GM21576 (cell line): ENCODE results near the gene EXOC3L1.
A peak's percentile ranks its signal among the peaks of the same experiment; 100 is the strongest.

ENCODE experiments used
- ATAC-seq: cut with Tn5 transposase; IDR thresholded peaks from one replicate; pipeline ENCODE4 v1.9.1; 2021; ENCODE audit warnings: mild to moderate bottlenecking, moderate library complexity; ENCODE audit not compliant: unreplicated experiment

The EXOC3L1 gene

DNA sequence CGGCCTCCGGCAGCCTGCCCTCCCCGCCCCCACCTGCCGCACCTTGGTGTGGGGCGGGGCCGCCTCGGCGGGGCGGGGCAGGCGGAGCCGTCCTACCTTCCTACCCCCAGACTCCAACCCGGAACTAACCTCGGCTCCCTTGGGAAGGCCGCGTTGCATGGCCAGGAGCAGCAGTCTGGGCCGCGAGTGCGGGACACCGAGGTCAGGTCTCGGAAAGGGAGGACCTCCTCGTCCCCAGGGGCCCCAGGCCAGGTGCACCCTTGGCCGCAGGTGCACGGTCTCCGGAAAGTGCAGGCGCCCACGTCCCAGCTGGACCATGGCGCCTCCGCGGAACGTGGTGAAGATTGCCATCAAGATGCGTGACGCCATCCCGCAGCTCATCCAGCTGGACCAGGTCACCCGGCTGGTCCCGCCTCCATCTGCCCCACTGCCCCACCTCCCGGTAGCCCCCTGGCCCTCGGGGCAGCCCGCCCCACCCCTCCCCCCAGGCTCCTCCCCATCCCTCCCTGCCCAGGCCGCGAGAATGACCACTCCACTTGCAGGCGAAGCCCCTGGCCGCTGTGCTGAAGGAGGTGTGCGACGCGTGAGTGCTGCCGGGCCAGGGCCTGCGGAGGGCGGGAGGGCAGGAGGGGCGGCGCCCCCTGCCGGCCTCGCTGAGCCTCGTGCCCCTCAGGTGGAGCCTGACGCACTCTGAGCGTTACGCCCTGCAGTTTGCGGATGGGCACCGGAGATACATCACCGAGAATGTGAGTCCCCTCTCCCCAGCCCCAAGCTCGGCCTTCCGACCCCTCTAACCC lies 9.3 kb upstream of the EXOC3L1 start, which contains the start of gene ELMO3:
ELMO3 (plus strand) TSS at position 121 of the 797 bp plus-strand sequence; CDS start at position 317, 196 bp downstream.
- no peak for ATAC-seq

DNA sequence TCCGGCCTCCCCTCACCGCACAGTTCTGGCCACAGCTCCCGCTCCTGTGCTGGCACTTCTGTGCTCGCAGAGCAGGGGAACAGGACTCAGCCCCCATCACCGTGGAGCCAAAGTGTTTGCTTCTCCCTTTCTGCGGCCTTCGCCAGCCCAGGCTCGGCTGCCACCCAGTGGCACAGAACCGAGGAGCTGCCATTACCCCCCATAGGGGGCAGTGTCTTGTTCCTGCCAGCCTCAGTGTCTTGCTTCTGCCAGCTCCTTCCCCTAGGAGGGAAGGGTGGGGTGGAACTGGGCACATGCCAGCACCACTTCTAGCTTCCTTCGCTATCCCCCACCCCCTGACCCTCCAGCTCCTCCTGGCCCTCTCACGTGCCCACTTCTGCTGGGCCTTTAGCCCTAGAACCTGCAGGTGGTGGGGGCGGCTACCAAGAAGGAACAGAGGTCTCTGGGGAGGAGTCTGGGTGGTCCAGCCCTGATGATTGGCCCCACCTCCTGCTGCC lies 8.3 kb upstream of the EXOC3L1 start:
- no peak for ATAC-seq

DNA sequence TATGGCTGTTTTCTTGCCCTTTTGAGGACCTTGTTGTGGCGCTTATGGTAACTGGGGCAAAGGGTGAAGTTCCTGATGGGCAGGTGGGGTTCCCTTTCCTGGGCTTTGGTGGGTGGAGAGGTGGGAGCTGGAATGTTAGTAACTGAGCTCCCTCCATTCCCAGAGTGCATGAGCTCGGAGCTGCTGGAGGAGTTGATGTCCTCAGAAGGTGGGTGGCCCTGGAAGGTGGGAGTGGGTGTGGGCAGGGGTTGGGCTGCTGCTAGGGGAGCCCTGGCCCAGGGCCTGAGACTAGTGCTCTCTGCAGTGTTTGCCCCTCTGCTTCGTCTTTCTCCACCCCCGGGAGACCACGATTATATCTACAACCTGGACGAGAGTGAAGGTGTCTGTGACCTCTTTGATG lies 7.8 kb upstream of the EXOC3L1 start:
- no peak for ATAC-seq

DNA sequence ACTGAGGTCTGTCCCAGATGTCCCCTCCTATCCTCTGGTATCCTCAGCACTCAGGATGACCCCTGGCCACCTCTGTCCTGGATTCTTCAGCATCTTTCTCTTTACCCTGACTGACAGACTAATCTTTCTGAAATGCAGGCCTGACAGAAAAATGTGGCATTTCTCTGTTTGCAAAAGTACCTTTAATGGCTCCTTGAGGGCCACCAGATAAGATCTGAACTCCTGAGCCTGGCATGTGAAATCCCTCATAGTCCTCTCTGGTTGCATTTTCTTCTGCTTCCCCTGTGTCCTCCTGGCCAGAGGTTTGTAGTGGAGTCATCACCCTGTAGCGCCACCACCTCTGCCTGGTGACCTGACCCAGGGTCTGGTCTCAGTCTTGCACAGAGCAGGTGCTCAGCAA lies 6.9 kb upstream of the EXOC3L1 start:
- ATAC-seq: no peak

DNA sequence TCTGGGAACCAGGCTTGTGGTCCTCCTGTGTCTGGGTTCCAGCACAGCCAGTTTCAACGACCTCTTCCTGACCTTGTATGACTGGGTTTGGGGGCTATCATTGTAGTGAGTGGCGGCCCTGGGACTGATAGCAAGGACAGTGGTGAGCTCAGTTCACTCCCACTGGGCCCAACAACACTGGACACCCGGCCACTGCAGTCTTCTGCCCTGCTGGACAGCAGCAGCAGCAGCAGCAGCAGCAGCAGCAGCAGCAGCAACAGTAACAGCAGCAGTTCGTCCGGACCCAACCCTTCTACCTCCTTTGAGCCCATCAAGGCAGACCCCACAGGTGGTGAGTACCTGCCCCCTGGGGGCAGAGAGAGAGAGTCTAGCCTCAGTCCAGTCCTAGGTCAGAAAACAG lies 5.7 kb upstream of the EXOC3L1 start:
- ATAC-seq: no peak

DNA sequence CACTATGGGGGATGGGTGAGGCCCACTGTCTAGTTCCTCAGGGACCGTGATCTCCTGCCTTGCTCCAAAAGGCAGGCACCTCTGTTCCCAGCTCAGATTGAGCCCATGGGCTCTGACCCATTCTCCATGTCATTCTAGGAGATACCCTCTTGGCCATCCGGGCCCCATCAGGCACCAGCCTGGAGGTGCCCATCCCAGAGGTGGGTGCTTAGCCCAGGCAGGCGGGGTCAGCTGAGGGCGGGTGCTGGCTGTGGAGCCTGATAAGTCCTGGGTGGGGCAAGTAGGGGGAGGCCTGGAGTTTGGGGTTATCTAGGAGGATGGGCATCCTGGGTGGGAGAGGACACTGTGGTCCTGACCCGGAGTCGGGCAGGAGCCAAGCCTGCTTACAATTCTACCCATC lies 4.3 kb upstream of the EXOC3L1 start:
- no peak for ATAC-seq

DNA sequence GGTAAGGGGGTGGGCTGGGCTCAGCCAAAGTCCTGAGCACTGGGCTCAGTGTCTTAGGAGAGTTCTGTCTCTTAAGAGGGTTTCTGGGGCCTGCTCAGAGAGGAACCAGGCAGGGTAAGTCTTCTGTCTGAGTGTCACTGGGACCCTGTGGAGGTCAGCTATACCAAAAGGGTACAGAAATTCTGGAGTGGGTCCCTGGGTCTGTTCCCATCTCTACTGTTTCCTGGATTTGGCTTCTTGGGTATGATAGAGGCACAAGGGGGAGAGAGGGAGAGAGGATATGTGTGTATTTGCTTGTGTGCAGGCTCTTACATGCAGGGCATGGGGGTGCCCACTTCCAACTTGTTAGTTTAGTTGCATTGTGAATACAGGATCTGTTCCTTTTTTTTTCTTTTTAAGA lies 3.6 kb upstream of the EXOC3L1 start:
- no peak for ATAC-seq

DNA sequence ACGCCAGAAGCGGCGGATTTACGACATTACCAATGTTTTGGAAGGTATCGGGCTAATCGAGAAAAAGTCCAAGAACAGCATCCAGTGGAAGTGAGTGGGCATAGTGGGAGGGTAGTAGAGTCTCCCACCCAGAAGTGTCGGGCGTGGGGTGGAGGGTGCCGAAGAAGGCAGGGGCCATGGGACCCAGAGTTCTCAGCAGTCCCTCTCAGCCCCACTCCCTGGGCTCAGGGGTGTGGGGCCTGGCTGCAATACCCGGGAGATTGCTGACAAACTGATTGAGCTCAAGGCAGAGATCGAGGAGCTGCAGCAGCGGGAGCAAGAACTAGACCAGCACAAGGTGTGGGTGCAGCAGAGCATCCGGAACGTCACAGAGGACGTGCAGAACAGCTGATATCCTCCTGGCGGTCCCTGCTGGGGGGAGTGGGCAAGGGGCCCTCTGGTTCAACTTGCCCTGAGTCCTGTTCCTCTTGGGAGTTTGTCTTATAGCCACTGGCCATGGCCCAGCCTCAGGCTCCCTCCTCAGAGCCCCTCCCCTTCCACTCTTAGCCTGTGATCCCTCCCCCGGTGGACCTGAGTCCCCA lies 2.9 kb upstream of the EXOC3L1 start:
- peak; percentile 5 for ATAC-seq

DNA sequence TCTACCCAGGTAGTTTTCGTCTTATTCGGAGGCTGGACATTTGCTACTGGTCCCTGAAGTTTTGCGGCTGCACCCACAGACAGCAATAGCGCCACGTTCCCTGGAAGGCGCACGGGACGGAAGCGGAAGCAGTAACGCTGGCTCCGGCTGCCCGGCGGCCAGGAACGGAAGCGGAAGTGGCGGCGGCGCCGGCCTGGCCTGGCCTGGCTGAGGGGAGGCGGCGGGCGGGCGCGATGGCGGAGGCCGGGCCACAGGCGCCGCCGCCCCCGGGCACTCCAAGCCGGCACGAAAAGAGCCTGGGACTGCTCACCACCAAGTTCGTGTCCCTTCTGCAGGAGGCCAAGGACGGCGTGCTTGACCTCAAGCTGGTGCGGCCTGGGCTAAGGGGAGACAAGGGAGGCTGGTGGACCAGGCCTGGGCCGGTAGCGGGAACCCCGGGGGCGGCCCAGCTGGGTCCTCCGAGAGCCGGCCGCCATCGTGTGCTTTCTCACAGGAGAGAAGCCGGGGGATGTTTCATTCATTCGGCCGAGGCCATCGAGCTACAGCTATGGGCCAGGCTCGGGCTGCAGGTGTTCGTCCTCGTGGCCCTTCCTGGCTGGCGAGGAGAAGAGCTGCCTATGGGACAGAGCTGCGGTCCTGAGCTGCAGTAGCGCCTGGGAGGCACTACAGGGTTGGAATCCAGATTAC lies 2.2 kb upstream of the EXOC3L1 start, which contains the start of gene E2F4:
E2F4 (plus strand) TSS at position 161 of the 687 bp plus-strand sequence; CDS start at position 234, 73 bp downstream.
- ATAC-seq: peak; percentile 78

DNA sequence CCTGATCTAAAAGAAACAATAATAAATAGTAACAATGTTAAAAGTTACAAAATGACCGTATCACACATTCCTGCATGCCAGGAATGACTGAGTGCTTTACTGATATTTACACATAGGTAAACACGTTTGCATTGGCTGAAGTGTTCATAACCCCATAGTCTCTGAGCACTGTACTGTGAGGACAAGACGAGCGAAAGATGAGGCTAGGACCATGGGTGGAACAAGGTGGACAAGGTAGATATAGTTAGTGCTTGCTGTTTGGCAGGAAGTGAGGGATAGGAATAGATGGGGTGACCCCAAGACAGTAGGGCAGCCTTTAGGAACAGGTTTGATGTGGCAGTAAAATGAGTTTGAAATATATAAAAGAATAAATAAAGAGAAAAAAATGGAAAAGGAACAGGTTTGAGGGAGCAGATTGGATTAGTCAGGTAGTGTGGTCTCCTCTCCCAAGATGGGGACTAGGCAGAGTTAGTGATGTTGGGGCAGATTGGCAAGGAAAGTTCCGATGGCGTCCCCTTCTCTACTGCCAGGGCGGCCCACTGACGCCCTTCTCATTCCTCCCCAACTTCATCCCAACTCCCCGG lies 1.6 kb upstream of the EXOC3L1 start:
- no peak for ATAC-seq

DNA sequence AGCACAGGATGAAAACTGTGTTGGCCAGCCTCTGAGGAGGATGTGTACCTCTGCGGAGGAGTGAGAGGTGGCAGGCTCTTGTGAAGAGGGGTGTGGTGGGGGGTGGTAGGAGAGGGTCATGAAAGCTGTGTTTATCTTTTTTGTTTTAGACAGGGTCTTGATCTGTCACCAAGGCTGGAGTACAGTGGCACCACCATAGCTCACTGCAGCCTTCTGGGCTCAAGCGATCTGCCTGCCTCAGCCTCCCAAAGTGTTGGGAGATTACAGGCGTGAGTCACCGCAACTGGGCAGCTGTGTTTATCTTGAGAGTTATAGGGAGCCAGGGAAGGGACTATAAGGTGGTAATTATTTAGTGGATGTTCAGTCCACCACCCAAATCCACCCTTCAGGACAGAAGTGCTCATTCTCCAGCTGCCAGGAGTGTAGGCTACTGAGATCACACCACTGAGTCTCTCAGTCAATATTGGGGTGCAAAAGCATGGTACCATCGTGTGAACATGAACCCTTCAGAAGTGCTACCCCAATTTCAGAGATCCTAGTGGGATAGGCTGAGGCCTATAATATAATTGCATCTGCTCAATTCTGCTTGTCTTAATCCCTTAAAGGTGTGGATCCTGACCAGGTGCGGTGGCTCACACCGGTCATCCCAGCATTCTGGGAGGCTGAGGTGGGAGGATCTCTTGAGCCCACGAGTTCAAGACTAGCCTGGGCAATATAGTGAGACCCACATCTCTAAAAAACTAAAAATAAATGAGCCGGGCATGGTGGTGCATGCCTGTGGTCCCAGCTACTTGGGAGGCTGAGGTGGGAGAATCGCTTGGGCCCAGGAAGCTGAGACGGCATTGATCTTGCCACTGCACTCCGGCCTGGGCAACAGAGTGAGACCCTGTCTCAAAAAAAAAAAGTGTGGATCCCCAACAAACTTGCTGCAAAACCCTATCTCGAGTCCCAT lies 788 bp upstream of the EXOC3L1 start:
- no peak for ATAC-seq

DNA sequence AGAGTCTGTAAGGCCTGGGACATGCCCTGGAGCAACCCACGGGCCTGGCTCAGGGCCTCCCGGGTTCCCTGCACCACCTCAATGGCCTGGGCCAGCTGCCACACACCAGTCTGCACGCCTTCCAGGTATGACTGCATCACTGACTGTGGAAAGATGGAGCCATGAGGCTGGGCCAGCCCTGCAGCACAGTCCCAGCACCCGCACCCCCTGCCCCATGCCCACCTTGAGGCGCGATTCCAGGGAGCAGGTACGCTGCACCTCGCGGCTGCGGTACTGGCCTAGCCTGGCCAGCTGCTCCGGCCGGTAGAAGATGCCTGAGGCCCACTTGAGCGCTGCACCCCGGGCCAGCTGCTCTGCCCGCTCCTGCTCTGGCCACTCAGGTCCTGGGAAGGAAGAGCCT lies 1.1 kb downstream of the EXOC3L1 start:
- ATAC-seq: no peak

DNA sequence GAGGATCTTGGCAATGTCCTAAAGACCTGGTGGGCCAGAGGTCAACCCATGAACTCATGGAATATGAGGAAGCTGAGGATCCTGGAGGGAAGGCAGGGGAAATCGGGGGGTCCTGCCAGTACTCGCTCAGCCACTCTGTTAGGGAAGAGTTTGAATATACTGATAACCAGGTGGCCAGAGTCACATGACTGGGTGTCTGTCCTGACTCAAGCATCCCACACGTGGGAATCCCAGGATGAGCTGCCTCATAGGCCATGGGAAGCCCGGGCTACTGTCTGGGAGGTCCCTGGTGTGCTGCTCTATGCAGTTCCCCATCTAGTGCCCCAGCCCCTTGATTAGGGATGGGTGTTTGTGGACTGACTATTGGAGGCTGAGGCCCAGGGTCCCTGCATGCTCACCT lies 1.6 kb downstream of the EXOC3L1 start:
- no peak for ATAC-seq

DNA sequence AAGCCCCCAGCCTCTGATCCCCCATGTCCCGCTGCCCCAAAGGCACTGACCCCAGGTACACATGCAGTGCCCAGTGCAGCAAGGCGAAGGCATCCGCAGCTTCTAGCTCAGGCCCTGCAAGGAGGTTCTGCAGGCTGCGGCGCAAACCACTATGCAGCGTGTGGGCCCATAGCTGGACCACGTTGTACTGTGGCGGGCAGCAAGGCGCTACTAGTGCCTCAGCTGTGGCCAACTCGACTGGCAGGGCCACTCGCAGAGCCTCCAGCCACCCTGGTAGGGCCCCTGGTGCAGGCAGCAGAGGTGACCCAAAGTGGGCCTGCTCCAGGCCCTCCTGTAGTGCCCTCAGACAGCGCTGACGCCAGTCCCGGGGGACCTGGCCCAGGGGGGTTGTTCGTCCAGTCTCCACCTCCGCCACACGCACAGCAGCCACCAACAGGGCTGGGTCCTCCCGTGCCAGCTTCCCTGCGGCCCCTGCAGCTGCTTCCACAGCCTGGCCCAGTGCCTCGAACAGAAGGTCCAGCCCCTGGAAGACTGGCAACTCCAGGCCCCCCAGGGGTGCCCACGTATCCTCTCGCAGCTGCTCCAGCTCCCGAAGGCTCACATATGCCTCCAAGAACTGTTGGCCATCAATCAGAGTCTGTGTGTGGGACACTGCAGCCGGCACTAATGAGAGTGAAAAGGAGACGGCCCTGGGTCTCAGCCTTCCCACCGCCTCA lies 2.6 kb downstream of the EXOC3L1 start:
- no peak for ATAC-seq

DNA sequence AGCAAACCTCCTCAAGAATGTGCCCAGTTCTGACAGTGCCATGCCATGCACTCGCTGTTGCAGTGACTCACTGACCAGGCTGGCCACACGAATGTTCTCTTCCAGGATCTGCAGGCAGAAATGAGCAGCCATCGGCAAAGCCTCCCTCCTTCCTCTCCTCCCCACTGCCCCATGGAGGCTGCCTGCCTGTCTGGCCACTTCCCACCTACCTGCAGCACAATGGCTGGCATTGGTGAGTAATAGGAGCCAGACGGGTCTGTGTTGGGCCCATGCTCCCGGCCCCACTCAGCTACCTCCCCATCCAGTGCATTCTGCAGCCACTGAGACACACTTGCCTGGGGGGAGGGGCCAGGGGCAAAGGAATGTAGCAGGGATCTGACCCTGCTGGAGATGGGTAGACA lies 3.4 kb downstream of the EXOC3L1 start:
- no peak for ATAC-seq

DNA sequence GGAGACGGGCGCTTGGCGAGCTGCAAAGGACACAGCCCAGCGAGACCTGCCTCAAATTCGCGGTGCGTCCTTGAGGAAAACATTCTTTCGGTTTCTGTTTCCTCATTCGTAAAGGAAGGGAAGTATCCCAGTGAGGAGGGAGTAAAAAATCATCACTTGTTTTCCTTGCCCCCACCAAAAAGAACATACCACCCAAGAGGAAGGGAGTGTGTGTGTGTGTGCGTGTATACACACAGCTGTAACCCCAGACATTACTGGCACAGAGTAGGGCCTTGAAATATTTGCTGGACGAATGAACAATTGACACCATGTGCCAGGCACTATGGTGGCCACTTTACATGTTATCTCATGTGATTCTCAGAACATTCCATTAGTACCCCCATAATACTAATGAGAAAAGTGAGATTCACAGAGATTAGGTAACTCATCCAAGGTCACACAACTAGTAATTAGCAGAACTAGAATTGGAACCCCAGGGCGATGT lies 4.2 kb downstream of the EXOC3L1 start:
- ATAC-seq: no peak

DNA sequence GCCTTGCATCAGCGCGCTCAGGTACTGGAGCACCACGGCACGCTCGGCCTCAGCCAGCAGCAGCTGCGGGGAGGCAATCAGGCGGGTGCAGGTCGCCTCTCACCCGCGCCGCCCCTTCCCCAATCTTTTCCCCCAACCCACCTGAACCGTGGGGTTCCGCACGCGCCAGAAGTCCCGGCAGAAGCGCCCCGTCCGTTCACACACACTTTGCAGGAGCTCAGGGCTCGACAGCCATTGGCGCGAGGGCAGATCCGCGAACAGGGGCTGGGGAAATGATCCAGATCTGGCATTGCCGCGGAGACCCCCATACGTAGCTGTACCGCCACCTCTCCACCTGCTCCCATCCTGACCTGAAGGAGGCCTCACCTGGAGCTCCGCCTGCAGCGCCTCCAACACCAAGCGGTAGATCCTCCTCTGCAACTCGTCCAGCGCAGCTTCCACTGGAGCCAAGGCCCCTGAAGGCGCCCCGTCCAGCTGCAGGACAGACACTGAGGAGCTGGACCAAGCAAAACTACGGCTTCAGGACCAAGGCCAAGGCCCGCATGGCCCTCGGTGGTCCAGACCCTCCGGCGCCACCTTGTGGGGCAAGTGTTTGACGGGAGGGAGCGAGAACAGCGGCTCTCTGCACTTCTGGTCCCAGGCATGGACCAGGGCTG lies 4.8 kb downstream of the EXOC3L1 start:
- ATAC-seq: no peak

DNA sequence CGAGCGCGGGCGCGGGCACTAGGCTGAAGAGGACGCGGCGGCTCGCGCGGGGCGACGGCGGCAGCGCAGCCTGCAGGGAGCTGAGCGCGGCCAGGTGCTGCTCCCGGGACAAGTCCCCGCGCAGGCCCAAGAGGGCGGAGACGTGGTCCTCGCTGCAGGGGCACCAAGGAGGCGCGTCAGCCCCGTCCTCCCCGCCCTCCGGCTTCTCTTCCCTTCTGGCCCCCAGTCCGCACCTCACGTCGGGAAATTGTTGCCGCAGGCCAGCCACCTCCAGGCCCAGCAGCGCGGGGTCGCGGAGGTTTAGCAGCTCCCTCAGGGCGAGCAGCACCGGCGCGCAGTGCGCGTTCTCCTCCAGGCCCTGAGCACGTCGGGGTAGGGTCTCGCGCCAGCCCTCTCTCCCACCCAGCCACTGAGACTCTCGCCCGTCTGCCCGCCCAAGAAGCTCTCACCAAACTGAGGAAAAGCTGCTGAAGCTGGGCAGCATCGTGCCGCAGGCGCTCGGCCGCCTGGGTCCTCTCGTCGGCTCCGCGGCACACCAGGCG lies 5.4 kb downstream of the EXOC3L1 start:
- ATAC-seq: no peak
